Activated naive CD4-positive, alpha-beta T cell (primary cell): ENCODE results near the gene KAT2B.

ENCODE experiments used
- DNase-seq, 4 experiments: peaks; one replicate each; lab custom pipeline; 2025; lab: John Stamatoyannopoulos, UW

KAT2B gene

DNA sequence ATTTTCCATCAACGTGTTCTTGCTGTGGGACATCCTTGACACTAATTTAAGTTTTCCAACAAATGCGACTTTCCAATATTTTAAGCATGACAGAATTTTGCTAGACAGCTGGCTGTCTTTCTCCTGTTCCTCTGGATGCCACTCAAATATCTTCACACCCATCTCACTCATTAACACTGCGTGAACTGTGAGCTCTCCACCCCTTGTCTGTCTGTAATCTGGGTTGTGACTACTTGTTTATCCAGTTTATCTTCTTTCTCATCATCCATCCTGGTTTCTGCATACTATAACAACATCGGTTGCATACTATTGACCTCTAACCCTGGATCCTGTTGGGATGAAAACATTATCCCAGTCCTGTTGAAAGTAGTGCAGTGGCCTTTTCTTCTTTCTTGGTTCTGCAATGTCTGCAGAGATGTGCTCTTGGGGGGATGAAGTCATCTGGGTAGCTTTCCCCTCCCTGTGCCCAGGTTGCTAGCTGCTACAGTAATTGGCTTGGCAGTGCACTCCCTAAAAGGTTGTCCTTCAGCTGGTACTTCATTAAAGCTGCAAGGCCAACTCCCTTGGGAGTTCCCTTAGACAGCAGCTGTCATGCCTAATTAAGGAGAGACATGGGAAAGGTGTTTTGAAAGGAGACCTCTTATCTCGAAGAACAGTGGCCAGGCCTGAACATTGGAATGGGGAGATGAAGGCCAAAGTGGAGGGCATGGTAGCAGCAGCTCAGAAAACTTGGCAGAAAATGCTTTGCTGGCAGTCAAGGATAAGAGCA lies 24.7 kb downstream of the KAT2B start:
- DNase-seq: no peak

DNA sequence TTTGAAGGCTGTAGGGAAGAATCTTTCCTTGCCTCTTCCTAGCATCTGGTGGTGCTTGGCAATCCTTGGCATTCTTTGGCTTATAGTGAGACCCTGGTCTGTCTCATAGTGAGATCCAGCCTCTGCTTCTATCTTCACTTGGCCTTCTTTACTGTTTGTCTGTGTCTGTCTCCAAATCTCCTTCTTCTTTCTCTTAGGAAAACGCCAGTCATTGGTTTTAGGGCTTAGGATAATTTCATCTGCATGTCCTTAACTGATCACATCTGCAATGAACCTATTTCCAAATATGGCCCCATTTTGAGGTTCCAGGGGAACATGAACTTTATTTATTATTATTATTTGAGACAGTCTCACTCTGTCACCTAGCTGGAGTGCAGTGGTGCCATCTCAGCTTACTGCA lies 25.8 kb downstream of the KAT2B start:
- DNase-seq: no peak

DNA sequence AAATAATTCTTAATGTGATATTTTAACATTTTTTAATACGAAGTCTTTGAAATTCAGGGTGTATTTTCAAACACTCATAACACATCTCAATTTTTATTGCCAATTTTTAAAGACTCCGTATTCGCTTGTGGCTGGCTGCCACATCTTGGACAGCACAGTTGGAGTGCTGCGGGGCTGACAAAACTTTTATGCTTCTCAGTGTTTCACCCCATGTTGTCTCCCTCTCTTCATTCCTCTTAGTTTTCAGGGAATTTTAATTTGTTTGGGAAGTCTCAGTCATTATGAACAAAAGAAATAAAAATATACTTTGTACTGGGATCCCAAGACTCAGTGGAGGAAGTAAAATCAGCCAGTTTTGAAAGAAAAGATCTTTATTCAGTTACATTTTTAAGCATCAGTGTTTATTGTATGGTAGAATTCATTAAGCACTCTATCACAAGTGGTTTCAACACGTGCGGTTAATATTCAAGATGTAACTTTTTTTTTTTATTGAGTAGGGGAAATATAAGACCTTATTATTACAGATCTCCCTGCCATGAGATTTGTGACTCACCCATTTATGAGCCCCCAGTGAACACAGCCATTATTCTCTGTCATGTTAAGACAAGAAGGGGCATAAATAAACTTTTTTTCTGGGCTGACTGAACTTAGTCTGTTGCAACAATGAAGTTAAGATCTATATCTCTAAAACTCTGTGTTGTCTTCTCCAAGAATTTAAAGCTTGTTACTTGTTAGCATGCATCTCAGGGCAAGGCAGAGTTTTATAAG lies 26.8 kb downstream of the KAT2B start:
- no peak for DNase-seq

DNA sequence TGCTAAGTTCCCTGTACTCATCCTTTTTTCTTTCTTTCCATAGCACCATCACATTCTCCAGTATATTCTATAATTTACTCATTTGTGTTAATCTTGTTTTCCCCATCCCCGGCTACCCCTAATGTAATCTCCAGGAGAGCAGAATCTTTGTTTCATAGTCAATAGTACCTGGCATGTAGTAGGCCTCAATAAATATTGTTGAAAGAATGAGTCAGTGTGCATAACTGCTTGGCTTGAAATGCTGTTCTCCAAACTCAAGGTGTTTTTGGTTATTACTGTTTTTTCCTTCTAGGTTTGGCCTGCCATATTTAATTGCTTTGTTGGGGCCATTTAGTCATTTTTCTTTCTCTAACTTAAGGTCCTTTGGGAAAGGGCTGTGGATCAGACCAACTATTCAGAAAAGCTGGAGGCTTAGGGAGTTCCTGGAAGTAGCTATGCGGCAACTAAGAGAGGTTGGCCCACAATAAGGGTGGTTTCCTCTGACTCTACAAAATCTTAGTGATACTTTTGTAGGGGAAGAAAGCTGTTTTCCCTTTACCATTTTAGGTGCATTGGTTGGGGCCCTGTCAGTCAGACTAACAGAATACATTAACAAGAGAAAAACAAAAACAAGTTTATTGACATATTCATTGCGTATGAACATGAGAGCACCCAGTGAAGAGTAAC lies 28.4 kb downstream of the KAT2B start:
- no peak for DNase-seq

DNA sequence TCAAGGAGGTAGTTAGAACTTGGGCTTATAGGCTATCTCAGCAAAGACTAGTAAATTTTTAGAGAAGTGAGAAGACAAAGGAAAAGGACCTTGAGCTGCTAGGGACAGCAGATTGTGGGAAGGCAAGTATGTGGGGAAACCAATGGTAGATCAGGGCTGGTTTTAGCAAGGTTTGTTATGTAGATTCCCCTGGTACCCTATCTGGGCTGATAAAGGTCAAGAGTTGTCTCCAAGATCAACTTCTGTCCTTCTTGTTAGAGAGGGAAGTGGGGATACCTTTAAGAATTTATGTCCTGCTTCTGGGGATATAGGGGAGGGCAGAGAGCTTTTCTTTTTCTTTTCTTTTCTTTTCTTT lies 28.9 kb downstream of the KAT2B start:
- DNase-seq: no peak

DNA sequence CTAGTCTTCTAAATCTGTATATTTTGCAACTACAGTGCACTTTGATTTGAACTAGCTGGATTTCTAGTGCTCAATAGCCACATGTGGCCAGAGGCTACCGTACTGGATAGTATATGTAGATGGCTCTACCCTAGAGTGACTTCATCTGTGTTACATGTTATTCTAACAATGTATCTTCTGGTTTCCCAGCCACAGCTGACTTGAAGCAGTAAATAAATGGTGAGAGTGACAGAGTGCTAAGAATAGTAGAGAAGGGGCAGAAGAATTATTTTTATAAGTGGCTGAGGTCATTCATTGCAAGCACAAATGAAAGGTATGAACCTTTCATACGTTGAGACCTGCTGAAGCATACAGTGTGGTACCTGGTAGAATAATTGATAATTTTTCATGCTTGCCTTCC lies 30.9 kb downstream of the KAT2B start:
- no peak for DNase-seq

DNA sequence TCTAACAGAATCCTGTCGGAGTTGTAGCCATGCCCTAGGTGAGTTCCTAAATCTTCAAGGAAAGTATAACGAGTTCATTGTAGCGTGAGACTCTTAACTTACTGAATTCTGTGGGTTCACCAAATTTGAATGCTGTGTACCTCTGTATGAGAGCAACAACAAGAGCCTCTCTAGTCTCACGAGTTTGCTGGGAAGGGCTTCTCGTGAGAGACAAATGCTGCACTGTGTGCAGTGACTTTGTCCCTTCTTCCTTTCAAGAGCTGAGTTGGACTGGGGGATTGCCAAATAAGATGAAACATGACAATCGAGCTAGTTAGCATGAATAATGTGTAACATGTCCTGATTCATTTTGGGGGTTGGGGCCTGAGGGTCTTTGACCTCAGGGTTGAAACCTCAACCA lies 32.2 kb downstream of the KAT2B start:
- no peak for DNase-seq

DNA sequence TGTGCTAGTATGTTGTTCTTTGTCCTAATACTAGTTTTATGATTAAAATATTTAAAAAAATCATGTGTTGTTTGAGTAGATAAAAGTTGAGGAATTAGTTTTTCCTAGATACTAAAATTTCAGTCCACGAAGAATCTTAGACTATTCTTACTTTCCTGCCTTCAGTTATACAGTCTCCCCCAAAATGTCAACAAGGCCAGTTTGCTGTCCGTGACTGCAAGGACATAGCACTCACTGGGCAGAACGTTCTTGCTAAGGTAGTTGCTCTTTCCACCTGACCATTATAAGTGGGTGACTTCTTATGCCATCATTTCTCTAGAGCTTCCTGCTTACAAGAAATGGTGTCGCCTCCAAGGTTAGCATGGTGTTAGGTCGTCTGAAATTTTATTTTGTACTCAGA lies 32.8 kb downstream of the KAT2B start:
- DNase-seq: no peak

DNA sequence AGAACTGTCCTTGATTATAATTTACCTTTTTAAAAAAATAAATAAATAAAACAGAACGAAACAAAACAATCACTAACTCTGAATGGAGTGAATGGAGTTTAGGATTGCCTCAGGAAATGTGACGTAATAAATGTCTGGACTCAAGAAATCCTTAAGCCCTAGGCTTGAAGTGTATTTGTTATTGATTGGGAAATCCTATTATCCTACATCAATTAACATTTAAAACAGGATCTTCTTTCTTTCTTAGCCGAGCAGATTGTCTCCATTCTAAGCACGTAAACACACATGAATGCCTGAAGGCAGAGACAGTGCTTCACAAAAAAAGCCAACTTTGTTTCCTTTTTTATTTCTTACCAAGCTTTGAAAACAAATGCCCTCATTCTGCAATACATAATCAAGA lies 33.4 kb downstream of the KAT2B start:
- DNase-seq: no peak

DNA sequence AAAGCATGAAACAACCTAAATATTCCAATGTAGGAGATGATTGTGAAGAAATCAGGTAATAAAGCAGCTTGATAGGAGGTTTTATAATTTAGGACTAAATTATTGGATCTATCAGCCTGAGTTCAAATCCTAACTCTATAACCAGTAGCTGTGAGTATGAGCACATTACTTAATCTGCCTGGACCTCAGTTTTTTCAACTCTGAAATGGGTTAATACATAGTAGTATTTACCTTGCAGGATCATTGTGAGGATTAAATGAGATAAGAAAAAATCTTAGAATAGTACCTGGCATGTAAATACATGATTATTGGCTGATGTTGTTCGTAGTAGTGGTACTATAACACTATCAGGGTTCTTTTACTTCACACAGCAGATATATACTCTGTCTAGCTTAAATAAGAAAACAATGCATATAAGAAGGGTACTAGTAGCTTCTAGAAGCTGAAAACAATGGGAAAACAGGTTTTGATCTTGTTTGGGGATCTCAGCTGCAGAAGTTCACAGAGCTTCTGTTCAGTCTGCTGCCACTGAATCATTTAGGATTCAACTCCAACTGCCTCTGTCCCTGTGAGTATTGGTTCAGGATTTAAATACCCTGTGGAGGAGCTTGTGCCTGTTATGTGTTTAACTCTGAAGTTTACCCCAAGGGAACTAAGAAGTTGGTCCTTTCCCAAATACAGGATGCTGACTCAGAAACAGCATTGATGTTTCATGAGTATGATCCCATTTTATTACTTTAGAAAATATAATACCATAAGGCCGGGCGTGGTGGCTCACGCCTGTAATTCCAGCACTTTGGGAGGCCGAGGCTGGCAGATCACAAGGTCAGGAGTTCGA lies 34.2 kb downstream of the KAT2B start:
- no peak for DNase-seq

DNA sequence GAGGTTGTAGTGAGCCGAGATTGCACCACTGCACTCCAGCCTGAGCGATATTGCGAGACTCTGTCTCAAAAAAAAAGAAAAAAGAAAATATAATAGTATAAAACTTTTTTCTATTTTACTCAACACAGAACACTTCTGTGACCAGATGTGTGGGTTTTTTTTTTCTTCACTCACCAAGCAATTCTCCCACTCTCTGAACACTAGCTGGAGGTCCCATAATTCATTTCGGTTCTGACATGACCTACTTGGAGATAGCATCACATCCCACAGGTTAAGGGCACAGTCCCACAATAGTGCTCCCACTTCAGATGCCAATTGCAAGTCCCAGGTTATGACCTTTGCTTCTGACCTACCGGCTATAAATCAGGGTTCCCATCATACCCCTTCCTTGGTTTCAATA lies 35.0 kb downstream of the KAT2B start:
- no peak for DNase-seq

DNA sequence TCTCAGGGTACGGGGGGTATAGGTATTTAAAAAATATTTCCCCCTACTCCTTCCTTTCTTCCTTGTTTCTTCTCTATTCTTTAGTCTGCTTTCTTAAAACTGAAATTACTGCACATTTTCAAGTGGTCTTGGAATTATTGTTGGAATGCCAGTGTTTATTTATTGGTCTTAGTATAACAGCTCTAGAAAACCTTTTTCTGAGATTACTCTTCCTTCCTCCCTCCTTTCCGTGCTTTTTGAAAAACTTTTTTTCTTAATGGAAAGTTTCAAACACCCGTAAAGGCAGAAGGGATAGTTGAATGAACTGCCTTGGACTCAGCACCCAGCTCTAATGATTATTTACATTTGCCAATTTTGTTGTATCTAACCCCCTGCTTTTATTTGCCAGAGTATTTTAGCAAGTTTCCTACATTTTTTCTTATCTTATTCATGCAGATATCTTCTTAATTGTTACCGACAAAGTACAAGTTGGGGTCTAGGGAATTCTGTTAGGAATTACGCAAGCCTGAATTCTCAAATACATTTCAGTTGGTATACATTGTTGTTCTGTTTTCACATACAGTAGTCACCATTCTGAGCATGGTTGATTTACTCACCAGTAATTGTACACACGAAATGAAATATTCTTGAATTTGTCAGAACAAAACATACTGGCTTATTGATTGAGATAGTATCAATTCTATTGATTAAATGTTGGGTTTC lies 36.2 kb downstream of the KAT2B start:
- DNase-seq: no peak

DNA sequence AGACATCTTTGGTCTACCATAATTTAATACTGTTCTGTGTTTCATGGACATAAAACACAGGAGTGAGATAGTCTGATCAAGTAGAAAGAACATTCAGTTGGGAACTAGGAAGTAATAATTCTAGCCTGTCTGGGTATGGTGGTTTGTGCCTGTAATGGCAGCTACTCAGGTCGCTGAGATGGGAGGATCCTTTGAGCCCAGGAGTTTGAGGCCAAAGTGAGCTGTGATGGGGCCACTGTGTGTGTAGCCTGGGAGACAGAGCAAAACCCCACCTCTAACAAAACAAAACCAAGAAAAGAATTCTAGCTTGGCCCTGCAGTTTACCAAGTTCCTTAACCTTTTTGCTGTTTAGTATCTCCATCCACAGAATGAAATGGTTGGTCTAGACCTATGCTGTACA lies 36.8 kb downstream of the KAT2B start:
- DNase-seq: no peak

DNA sequence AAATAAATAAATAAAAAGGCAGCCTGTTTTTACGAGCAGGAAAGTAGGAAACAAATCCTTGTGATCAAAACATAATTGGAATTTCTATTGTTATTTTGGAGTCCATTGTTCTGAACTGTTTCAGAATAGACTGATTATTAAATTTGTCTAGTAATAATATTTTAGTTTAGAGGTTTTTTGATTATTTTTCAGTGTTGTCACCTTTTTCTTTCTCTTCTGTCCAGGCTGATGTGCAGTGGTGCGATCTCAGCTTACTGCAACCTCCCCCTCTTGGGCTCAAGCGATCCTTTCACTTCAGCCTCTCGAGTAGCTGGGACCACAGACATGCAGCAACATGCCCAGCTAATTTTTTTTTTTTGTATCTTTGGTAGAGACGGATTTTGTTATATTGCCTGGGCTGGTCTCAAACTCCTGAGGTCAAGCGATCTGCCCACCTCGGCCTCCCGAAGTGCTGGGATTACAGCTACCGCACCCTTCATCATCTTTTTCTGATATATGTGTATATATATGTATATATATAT lies 38.0 kb downstream of the KAT2B start:
- DNase-seq: no peak

DNA sequence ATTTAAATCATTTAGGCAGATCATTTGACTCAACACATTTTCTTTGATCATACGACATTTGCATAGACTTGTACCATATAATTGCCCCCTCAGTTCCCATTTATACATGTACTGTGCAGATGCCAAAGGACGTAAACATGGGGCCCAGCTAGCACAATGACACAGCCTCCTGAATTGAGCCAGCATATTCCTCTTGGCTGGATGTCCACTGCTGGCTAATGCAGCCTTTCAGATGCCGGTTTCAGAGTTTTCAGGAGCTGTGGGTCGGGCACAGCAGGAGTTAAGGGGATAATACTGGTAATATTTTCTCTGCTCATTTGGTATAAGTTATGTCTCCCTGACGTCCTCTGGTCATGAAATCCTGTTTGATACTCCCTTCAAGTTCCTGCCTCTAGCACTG lies 39.4 kb downstream of the KAT2B start:
- no peak for DNase-seq

DNA sequence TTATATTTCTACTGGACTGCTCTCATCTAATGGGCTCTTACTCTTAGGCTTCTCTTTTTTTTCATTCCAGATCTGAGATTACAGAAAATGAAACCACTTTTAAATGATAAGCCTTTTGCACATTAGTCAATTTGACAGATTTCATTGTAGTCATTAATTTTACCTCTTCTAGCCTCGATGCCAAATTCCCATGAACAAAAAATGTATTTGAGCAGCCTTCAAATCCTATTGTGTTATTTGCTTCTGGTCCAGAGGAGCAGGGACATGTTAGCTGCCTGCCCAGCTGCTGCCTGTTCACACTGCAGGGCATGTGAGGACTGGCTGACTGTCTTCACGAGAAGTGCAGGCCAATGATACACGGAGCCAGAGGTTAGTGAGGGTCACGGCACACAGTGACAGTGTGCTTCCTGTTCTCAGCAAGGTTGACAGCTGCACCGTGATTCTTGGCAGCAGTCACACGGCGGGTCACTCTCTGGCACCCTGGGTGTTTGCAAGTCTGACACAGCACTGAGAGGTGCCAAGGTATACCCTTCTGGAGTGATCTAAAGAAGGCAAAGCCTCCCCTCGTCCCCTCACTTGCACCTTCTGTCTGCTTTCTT lies 40.8 kb downstream of the KAT2B start:
- DNase-seq: no peak

DNA sequence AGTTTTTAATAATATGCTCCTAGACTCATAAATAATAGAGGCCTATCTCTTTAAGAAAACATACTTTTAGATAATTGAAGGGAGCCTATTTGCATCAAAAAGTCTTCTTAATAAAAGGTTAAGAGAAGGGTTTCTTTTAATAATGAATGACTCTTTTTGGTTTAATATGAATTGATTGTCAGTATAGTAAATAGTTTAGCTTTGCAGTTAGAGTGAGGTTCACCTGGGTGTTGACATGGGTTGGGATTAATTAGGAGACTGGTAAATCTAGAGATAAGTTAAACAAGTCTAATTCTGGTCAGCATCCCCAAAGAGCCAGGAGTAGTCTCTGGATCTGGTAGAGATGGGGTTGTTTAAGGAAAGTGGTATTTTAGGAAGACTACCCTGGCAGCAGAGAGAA lies 43.0 kb downstream of the KAT2B start:
- no peak for DNase-seq

DNA sequence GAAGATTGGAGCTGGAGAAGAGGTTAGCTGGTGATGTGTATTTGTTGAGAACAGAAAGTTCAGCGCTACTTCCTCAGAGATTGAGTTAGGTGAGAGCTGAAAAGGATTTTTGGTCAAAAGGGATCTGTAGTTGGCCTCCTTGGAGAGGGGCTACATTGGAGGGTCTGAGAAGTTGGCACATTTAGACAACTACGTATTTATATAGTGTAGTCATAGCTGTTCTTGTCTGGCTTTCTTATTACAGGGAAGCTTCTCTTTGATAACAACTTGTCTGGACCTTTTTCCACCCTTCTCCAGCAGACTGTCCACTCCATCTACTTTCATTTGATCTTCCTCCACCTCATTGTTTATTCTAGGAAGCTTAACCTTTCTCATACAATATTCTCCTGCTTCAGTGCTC lies 43.7 kb downstream of the KAT2B start:
- DNase-seq: no peak

DNA sequence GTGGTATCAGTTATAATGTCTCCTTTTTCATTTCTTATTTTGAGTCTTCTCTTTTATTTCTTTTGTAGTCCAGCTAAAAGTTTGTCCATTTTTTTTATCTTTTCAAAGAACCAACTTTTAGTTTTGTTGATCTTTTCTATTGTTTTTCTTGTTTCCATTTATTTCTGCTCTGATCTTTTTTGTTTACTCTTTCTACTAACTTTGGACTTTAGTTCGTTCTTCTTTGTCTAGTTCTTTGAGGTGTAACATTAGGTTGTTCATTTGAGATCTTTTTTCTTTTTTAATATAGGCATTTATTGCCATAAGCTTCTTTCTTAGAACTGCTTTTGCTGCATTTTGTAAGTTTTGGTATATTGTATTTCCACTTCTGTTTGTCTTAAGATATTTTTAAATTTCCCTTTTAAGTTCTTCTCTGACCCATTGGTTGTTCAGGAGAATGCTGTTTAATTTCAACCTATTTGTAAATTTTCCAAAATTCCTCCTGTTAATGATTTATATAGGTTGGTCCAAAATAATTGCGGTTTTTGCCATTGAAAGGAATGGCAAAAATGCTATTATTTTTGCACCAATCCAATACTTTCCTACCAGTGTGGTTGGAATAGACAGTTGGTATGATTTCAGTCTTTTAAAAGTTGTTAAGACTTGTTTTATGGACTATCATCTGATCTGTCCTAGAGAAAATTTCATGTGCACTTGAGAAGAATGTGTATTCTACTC lies 51.2 kb downstream of the KAT2B start:
- no peak for DNase-seq

DNA sequence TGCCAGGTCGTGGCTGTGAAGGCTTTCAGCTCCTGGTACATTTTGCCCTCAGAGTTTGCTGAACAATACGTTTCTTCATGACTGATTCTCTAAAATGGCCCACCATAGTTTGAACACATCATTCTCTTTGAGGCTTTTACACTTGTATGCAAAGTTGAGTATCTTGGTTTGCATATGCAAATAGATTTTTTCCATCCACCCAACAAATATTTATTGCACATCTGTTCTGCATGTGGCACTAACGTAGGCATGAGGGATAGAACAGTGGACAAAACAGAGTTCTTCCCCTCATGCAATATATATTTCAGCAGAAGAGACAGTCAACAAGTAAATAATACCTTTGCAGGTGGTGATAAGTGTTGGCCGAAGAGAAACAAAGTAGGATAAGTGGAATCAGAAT lies 55.2 kb downstream of the KAT2B start:
- no peak for DNase-seq
